ACC112 (cell line): ENCODE measurements around the gene KLHDC7B.
A peak's percentile ranks its signal among the peaks of the same experiment; 100 is the strongest.

Experiments
- H2AFZ ChIP-seq: fragments of 200-600 bp; sonication (generic); one replicate; pipeline ENCODE4 v1.6.0; 2017; ENCODE audit warnings: antibody characterized with exemption, low read length; ENCODE audit not compliant: unreplicated experiment
- H3K27ac ChIP-seq: fragments of 200-600 bp; sonication (generic); 2 replicates; pipeline ENCODE4 v1.5.1; 2014; ENCODE audit warnings: low read depth, mild to moderate bottlenecking, antibody characterized with exemption, low read length, moderate library complexity
- H3K27me3 ChIP-seq: fragments of 200-600 bp; sonication (generic); 2 replicates; pipeline ENCODE4 v1.6.1; 2014; ENCODE audit warnings: mild to moderate bottlenecking, antibody characterized with exemption, low read length, moderate library complexity, mixed read lengths; ENCODE audit not compliant: insufficient read depth
- H3K36me3 ChIP-seq: fragments of 200-600 bp; sonication (generic); 2 replicates; pipeline ENCODE4 v1.6.1; 2016; ENCODE audit warnings: mild to moderate bottlenecking, antibody characterized with exemption, low read length, moderate library complexity, mixed read lengths; ENCODE audit not compliant: insufficient read depth
- H3K4me1 ChIP-seq: fragments of 200-600 bp; sonication (generic); one replicate; pipeline ENCODE4 v1.6.1; 2016; ENCODE audit warnings: low read length, mixed read lengths; ENCODE audit not compliant: insufficient read depth, unreplicated experiment, control insufficient read depth
- H3K4me3 ChIP-seq: fragments of 200-600 bp; sonication (generic); 2 replicates; pipeline ENCODE4 v1.5.1; 2014; ENCODE audit warnings: mild to moderate bottlenecking, low read depth, low read length
- H3K79me2 ChIP-seq: fragments of 200-600 bp; sonication (generic); one replicate; pipeline ENCODE4 v1.6.0; 2016; ENCODE audit warnings: low read length; ENCODE audit not compliant: control insufficient read depth, unreplicated experiment, insufficient read depth

The KLHDC7B gene

GRCh38 chr22:50542416-50542927, 3.2 kb upstream of the KLHDC7B start:
- H3K27ac ChIP-seq: peak overlapping the region; percentile 100
- H3K27me3 ChIP-seq: no peaks in the 10 kb centered on the region
- no peak overlapping the region for H2AFZ ChIP-seq
- peaks cover 44% of the 10 kb centered on the region for H3K4me1 ChIP-seq
- no peaks in the 10 kb centered on the region for H3K79me2 ChIP-seq
- no peaks in the 10 kb centered on the region for H3K36me3 ChIP-seq
- no peak overlapping the region for H3K4me3 ChIP-seq

- Histone ChIP-seq H3K27ac (peak overlapping the region; percentile 12; the same call in 1 of the 2 replicates), H2AFZ (peak overlapping the region; percentile 81), H3K36me3 (no peaks in the 10 kb centered on the region), H3K79me2 (no peaks in the 10 kb centered on the region), H3K27me3 (no peaks in the 10 kb centered on the region), H3K4me3 (0 out of 2 replicates have a peak overlapping the region, but pooled peaks have one; percentile 29), H3K4me1 (peaks cover 36% of the 10 kb centered on the region)
Observed at GRCh38 chr22:50544078-50544745, 1.5 kb upstream of the KLHDC7B start.

GRCh38 chr22:50544746-50545253, 899 bp upstream of the KLHDC7B start:
- Histone ChIP-seq H3K36me3 (no peaks in the 10 kb centered on the region), H3K4me1 (peaks cover 32% of the 10 kb centered on the region), H3K27ac (peak overlapping the region; percentile 12; the same call in 1 of the 2 replicates), H3K4me3 (0 out of 2 replicates have a peak overlapping the region, but pooled peaks have one; percentile 29), H3K27me3 (no peaks in the 10 kb centered on the region), H3K79me2 (no peaks in the 10 kb centered on the region), H2AFZ (peak overlapping the region; percentile 81)

- H2AFZ ChIP-seq: no peak overlapping the region
- no peak overlapping the region for H3K27ac ChIP-seq
- H3K36me3 ChIP-seq: no peaks in the 10 kb centered on the region
- no peak overlapping the region for H3K4me3 ChIP-seq
- peaks cover 21% of the 10 kb centered on the region for H3K4me1 ChIP-seq
- H3K27me3 ChIP-seq: no peaks in the 10 kb centered on the region
- no peaks in the 10 kb centered on the region for H3K79me2 ChIP-seq
Observed at GRCh38 chr22:50546326-50547262, 895 bp downstream of the KLHDC7B start.

- Histone ChIP-seq H3K36me3 (no peaks in the 10 kb centered on the region), H3K4me1 (peaks cover 14% of the 10 kb centered on the region), H3K79me2 (no peaks in the 10 kb centered on the region), H3K27me3 (no peaks in the 10 kb centered on the region), H3K27ac (no peak overlapping the region), H3K4me3 (no peak overlapping the region), H2AFZ (no peak overlapping the region)
Observed at GRCh38 chr22:50547263-50547985, 1.7 kb downstream of the KLHDC7B start.

GRCh38 chr22:50548040-50548920, 2.6 kb downstream of the KLHDC7B start:
- no peak overlapping the region for H2AFZ ChIP-seq
- H3K4me3 ChIP-seq: no peak overlapping the region
- peaks cover 12% of the 10 kb centered on the region for H3K4me1 ChIP-seq
- no peak overlapping the region for H3K27ac ChIP-seq
- no peaks in the 10 kb centered on the region for H3K79me2 ChIP-seq
- H3K36me3 ChIP-seq: no peaks in the 10 kb centered on the region
- no peaks in the 10 kb centered on the region for H3K27me3 ChIP-seq

- Histone ChIP-seq H3K27me3 (no peaks in the 10 kb centered on the region), H3K36me3 (no peaks in the 10 kb centered on the region), H3K4me3 (no peak overlapping the region), H3K27ac (no peak overlapping the region), H3K4me1 (peaks cover 12% of the 10 kb centered on the region), H3K79me2 (no peaks in the 10 kb centered on the region), H2AFZ (no peak overlapping the region)
Observed at GRCh38 chr22:50548921-50549790, 3.5 kb downstream of the KLHDC7B start.

- Histone ChIP-seq H3K27me3 (no peaks in the 10 kb centered on the region), H3K4me1 (peaks cover 4% of the 10 kb centered on the region), H3K27ac (no peak overlapping the region), H3K36me3 (no peaks in the 10 kb centered on the region), H3K4me3 (no peak overlapping the region), H2AFZ (no peak overlapping the region), H3K79me2 (no peaks in the 10 kb centered on the region)
Observed at GRCh38 chr22:50550395-50550794, 4.7 kb downstream of the KLHDC7B start.

- H2AFZ ChIP-seq: no peak overlapping the region
- no peak overlapping the region for H3K27ac ChIP-seq
- H3K36me3 ChIP-seq: no peaks in the 10 kb centered on the region
- H3K4me3 ChIP-seq: no peak overlapping the region
- H3K79me2 ChIP-seq: no peaks in the 10 kb centered on the region
- H3K4me1 ChIP-seq: no peaks in the 10 kb centered on the region
- no peaks in the 10 kb centered on the region for H3K27me3 ChIP-seq
Observed at GRCh38 chr22:50551160-50551752, 5.6 kb downstream of the KLHDC7B start.
